Mesendoderm (in vitro differentiated cells): ENCODE results near the gene IFI44.

ENCODE experiments used
- DNase-seq: peaks from one replicate; pipeline ENCODE4 v3.0.0; 2013
- H2AK5ac ChIP-seq: 2 replicates; pipeline ENCODE4 v1.6.1; 2013; ENCODE audit warnings: low read length, inconsistent platforms
- H2BK120ac ChIP-seq: 2 replicates; pipeline ENCODE4 v1.6.1; 2013; ENCODE audit warnings: low read depth, mild to moderate bottlenecking, low read length, moderate library complexity, mixed read lengths
- H2BK15ac ChIP-seq: replicated peaks from 2 replicates; pipeline ENCODE4 v1.6.1; 2013; ENCODE audit warnings: low read depth, mild to moderate bottlenecking, moderate library complexity
- H2BK5ac ChIP-seq: 2 replicates; pipeline ENCODE4 v1.6.1; 2013; ENCODE audit warnings: low read length, inconsistent platforms
- H3K18ac ChIP-seq: 2 replicates; pipeline ENCODE4 v1.6.1; 2013; ENCODE audit warnings: mild to moderate bottlenecking, low read length, mixed read lengths
- H3K23ac ChIP-seq: one replicate; pipeline ENCODE4 v1.6.1; 2013; ENCODE audit warnings: low read length
- H3K27ac ChIP-seq: 2 replicates; pipeline ENCODE4 v1.5.1; 2013; ENCODE audit warnings: low read depth, mild to moderate bottlenecking, inconsistent platforms, low read length, moderate library complexity
- H3K27me3 ChIP-seq: 2 replicates; pipeline ENCODE4 v1.6.1; 2013; ENCODE audit warnings: low read length, control low read depth, mild to moderate bottlenecking, inconsistent platforms; ENCODE audit not compliant: insufficient read depth, poor library complexity
- H3K36me3 ChIP-seq: 2 replicates; pipeline ENCODE4 v1.6.1; 2013; ENCODE audit warnings: low read length, inconsistent platforms; ENCODE audit not compliant: control insufficient read depth, insufficient read depth
- H3K4ac ChIP-seq: one replicate; pipeline ENCODE4 v1.6.1; 2013; ENCODE audit warnings: low read depth, mild to moderate bottlenecking, low read length, moderate library complexity
- H3K4me1 ChIP-seq: 2 replicates; pipeline ENCODE4 v1.6.1; 2013; ENCODE audit warnings: low read depth, low read length, inconsistent platforms; ENCODE audit not compliant: control insufficient read depth
- H3K4me2 ChIP-seq: 2 replicates; pipeline ENCODE4 v1.6.1; 2013; ENCODE audit warnings: low read length
- H3K4me3 ChIP-seq: 2 replicates; pipeline ENCODE4 v1.5.1; 2013; ENCODE audit warnings: mild to moderate bottlenecking, low read length
- H3K56ac ChIP-seq: one replicate; pipeline ENCODE4 v1.6.1; 2013; ENCODE audit warnings: low read length
- H3K79me1 ChIP-seq: 2 replicates; pipeline ENCODE4 v1.6.1; 2013; ENCODE audit warnings: low read length, inconsistent platforms
- H3K79me2 ChIP-seq: 2 replicates; pipeline ENCODE4 v1.6.1; 2013; ENCODE audit warnings: mild to moderate bottlenecking, low read length; ENCODE audit not compliant: control insufficient read depth, insufficient read depth
- H3K9ac ChIP-seq: 2 replicates; pipeline ENCODE4 v1.6.1; 2013; ENCODE audit warnings: low read length, inconsistent platforms
- H4K5ac ChIP-seq: one replicate; pipeline ENCODE4 v1.6.1; 2013; ENCODE audit warnings: low read length
- H4K8ac ChIP-seq: one replicate; pipeline ENCODE4 v1.6.1; 2013; ENCODE audit warnings: low read depth, mild to moderate bottlenecking, control low read depth, low read length, moderate library complexity
- WGBS: extraction: QIAGEN DNeasy Blood & Tissue Kit; methylation state at CpG from one replicate; pipeline ENCODE4 v1.1.7; 2013; ENCODE audit warnings: low lambda C conversion rate, missing lambda C conversion rate; ENCODE audit not compliant: insufficient coverage; ENCODE audit errors: extremely low coverage; 5-methylcytosine and 5-hydroxymethylcytosine counted together

The IFI44 gene

GRCh38 chr1:78703806-78704205 is 54.2 kb downstream of the IFI44 start:
- Histone ChIP-seq H3K4me1 (no peaks in the 10 kb centered on the region), H3K4ac (no peak overlapping the region), H2BK5ac (no peak overlapping the region), H4K5ac (no peak overlapping the region), H4K8ac (no peak overlapping the region), H3K4me2 (no peak overlapping the region), H3K79me1 (no peaks in the 10 kb centered on the region), H3K36me3 (no peaks in the 10 kb centered on the region), H2AK5ac (no peak overlapping the region), H2BK15ac (no peak overlapping the region), H3K79me2 (no peaks in the 10 kb centered on the region), H3K23ac (no peak overlapping the region), H3K18ac (no peak overlapping the region), H3K9ac (no peak overlapping the region), H3K27ac (no peak overlapping the region), H3K4me3 (no peak overlapping the region), H2BK120ac (no peak overlapping the region), H3K56ac (no peak overlapping the region), H3K27me3 (no peaks in the 10 kb centered on the region)
- DNase-seq, result no peak
- no CpG with 5 or more reads among the region's 4 CpGs for WGBS

GRCh38 chr1:78712467-78713051 is 62.9 kb downstream of the IFI44 start:
- H4K8ac ChIP-seq, result no peak overlapping the region
- H3K18ac ChIP-seq, result no peak overlapping the region
- no peak overlapping the region for H3K9ac ChIP-seq
- no peaks in the 10 kb centered on the region for H3K4me1 ChIP-seq
- no CpG with 5 or more reads among the region's 3 CpGs for WGBS
- H3K36me3 ChIP-seq, result no peaks in the 10 kb centered on the region
- no peaks in the 10 kb centered on the region for H3K79me2 ChIP-seq
- no peak overlapping the region for H2AK5ac ChIP-seq
- H2BK5ac ChIP-seq, result no peak overlapping the region
- H3K27me3 ChIP-seq, result no peaks in the 10 kb centered on the region
- H2BK15ac ChIP-seq, result no peak overlapping the region
- H3K4me2 ChIP-seq, result no peak overlapping the region
- no peak overlapping the region for H3K4me3 ChIP-seq
- DNase-seq, result no peak
- no peak overlapping the region for H3K4ac ChIP-seq
- H3K56ac ChIP-seq, result no peak overlapping the region
- H2BK120ac ChIP-seq, result no peak overlapping the region
- H3K27ac ChIP-seq, result no peak overlapping the region
- H4K5ac ChIP-seq, result no peak overlapping the region
- no peak overlapping the region for H3K23ac ChIP-seq
- H3K79me1 ChIP-seq, result no peaks in the 10 kb centered on the region

GRCh38 chr1:78713297-78713696 is 63.7 kb downstream of the IFI44 start:
- no peaks in the 10 kb centered on the region for H3K79me2 ChIP-seq

More at GRCh38 chr1:78713297-78713696, 63.7 kb downstream of the IFI44 start:
- Histone ChIP-seq H3K4me1 (no peaks in the 10 kb centered on the region), H3K9ac (no peak overlapping the region), H2BK5ac (no peak overlapping the region), H3K27ac (no peak overlapping the region), H3K4me2 (no peak overlapping the region), H3K18ac (no peak overlapping the region), H3K4ac (no peak overlapping the region), H2AK5ac (no peak overlapping the region), H3K56ac (no peak overlapping the region), H2BK15ac (no peak overlapping the region), H2BK120ac (no peak overlapping the region), H3K36me3 (no peaks in the 10 kb centered on the region), H4K5ac (no peak overlapping the region), H3K79me1 (no peaks in the 10 kb centered on the region), H4K8ac (no peak overlapping the region), H3K23ac (no peak overlapping the region), H3K27me3 (no peaks in the 10 kb centered on the region), H3K4me3 (no peak overlapping the region)
- no peak for DNase-seq
